Cerebellar nuclear complex (tissue), 1 donor: ENCODE data around the gene PLXNA2.

Experiments
- DNase-seq, 2 experiments: peaks; one replicate each; lab custom pipeline; 2025; lab: John Stamatoyannopoulos, UW

The PLXNA2 gene

GRCh38 chr1:208161656-208162375 is 82.4 kb downstream of the PLXNA2 start:
- DNase-seq: peak; percentile 94 to 96

- DNase-seq: no peak
These were observed 83.2 kb downstream of the PLXNA2 start for GRCh38 chr1:208161005-208161404.

GRCh38 chr1:208160259-208160819 is 83.8 kb downstream of the PLXNA2 start:
- DNase-seq: no peak

- no peak for DNase-seq
These were observed 84.5 kb downstream of the PLXNA2 start for GRCh38 chr1:208159555-208160258.

- DNase-seq: no peak
These were observed 85.3 kb downstream of the PLXNA2 start for GRCh38 chr1:208158640-208159554.

GRCh38 chr1:208157769-208158168 is 86.4 kb downstream of the PLXNA2 start:
- no peak for DNase-seq

- DNase-seq: no peak
These were observed 87.4 kb downstream of the PLXNA2 start for GRCh38 chr1:208156741-208157140.

GRCh38 chr1:208156310-208156709 is 87.9 kb downstream of the PLXNA2 start:
- no peak for DNase-seq

- no peak for DNase-seq
These were observed 89.2 kb downstream of the PLXNA2 start for GRCh38 chr1:208154679-208155642.

GRCh38 chr1:208154040-208154439 is 90.1 kb downstream of the PLXNA2 start:
- no peak for DNase-seq

GRCh38 chr1:208153386-208153785 is 90.8 kb downstream of the PLXNA2 start:
- DNase-seq: no peak

- DNase-seq: no peak
These were observed 92.2 kb downstream of the PLXNA2 start for GRCh38 chr1:208151728-208152598.

- DNase-seq: no peak
These were observed 93.2 kb downstream of the PLXNA2 start for GRCh38 chr1:208150833-208151458.

- no peak for DNase-seq
These were observed 94.2 kb downstream of the PLXNA2 start for GRCh38 chr1:208149776-208150514.

GRCh38 chr1:208149213-208149612 is 95.0 kb downstream of the PLXNA2 start:
- DNase-seq: no peak

- DNase-seq: no peak
These were observed 95.8 kb downstream of the PLXNA2 start for GRCh38 chr1:208148380-208148779.

GRCh38 chr1:208146650-208147049 is 97.5 kb downstream of the PLXNA2 start:
- no peak for DNase-seq

- DNase-seq: no peak
These were observed 99.0 kb downstream of the PLXNA2 start for GRCh38 chr1:208145167-208145566.
